ENCODE results near the gene MAP1S.

DNA sequence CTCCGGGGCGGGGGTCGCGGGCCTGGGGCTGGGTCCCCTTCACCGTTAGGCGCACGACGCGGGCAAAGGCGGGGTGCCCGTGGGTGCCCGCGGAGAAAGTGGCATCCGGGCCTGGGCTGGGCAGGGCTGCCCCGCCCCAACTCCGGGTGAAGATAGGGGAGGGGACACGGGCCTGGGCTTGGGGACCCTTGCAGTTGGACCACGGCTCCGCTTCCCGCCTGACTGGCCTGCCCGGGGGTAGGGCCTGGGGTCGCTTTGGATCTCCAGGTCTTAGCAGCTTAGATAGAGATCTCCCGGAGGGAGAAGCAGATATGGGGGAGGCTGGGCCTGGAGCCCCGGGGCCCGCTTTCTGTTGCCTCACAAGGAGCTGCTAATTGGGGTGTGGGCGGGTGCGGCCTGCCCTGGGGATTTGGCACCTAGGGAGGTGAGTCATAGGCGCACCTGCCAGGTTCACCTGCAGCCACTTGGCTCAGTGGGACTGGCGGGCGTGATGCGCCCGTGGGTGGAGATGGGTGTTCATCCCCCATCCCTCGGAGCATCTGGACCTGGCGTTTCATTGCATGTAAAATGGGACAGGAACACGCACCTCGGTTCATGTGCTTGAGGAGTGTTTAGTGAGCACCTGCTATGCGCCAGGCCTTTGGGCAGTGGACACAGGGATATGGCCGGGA is 585 bp downstream of the MAP1S start:
- TF ChIP-seq, protein P1, sequence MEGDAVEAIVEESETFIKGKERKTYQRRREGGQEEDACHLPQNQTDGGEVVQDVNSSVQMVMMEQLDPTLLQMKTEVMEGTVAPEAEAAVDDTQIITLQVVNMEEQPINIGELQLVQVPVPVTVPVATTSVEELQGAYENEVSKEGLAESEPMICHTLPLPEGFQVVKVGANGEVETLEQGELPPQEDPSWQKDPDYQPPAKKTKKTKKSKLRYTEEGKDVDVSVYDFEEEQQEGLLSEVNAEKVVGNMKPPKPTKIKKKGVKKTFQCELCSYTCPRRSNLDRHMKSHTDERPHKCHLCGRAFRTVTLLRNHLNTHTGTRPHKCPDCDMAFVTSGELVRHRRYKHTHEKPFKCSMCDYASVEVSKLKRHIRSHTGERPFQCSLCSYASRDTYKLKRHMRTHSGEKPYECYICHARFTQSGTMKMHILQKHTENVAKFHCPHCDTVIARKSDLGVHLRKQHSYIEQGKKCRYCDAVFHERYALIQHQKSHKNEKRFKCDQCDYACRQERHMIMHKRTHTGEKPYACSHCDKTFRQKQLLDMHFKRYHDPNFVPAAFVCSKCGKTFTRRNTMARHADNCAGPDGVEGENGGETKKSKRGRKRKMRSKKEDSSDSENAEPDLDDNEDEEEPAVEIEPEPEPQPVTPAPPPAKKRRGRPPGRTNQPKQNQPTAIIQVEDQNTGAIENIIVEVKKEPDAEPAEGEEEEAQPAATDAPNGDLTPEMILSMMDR (conservative IDR thresholded peaks at IDR 0.05; ENCODE audit: low read depth, low read length), result no peak
- TF ChIP-seq POLR2A (IDR thresholded peaks at IDR 0.05; ENCODE audit: low read depth, low read length) (no peak), CHD1 (IDR thresholded peaks at IDR 0.05; ENCODE audit: low read depth, low read length) (no peak), RCOR1 (IDR thresholded peaks at IDR 0.05; ENCODE audit: insufficient replicate concordance, low read length) (no peak)
